Measurements from ENCODE around the gene NEUROG1. TPM values are rescaled to one million over a fixed set of nuclear protein-coding genes. Genes with fewer than 3 reads are reported as not detected.
"Not testable (repeated sequence)": the region's sequence is repeated elsewhere in the genome, so short reads cannot be mapped to it uniquely, and the experiment has no call there.

Gene NEUROG1
- total and polyA plus RNA-seq, 7 donors = not detected

- no peak overlapping the region for H3K27ac ChIP-seq
- H3K9me3 ChIP-seq = no peaks in the 10 kb centered on the region
- WGBS, 3 donors = 66 to 73% (median 70%) methylated on average over 8 of the region's 8 CpGs
- DNase-seq (no peak), ATAC-seq (no peak)
- intact Hi-C loops (cut with DNase I) = no loop called here
- no peaks in the 10 kb centered on the region for H3K36me3 ChIP-seq (ENCODE audit: insufficient read depth in 1 of 2, low read depth in 1 of 2)
- H3K27me3 ChIP-seq (ENCODE audit: insufficient read depth in 3 of 3, low read length in 2 of 3) = peaks cover 0 to 10% (median 2%) of the 10 kb centered on the region in 3 donors
- no peak overlapping the region for H3K4me3 ChIP-seq
- no peaks in the 10 kb centered on the region for H3K4me1 ChIP-seq
- TF ChIP-seq, protein P1, sequence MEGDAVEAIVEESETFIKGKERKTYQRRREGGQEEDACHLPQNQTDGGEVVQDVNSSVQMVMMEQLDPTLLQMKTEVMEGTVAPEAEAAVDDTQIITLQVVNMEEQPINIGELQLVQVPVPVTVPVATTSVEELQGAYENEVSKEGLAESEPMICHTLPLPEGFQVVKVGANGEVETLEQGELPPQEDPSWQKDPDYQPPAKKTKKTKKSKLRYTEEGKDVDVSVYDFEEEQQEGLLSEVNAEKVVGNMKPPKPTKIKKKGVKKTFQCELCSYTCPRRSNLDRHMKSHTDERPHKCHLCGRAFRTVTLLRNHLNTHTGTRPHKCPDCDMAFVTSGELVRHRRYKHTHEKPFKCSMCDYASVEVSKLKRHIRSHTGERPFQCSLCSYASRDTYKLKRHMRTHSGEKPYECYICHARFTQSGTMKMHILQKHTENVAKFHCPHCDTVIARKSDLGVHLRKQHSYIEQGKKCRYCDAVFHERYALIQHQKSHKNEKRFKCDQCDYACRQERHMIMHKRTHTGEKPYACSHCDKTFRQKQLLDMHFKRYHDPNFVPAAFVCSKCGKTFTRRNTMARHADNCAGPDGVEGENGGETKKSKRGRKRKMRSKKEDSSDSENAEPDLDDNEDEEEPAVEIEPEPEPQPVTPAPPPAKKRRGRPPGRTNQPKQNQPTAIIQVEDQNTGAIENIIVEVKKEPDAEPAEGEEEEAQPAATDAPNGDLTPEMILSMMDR (IDR thresholded peaks at IDR 0.05) = no peak
These were observed 32.8 kb downstream of the NEUROG1 start for GRCh38 chr5:135502836-135503520.

DNA sequence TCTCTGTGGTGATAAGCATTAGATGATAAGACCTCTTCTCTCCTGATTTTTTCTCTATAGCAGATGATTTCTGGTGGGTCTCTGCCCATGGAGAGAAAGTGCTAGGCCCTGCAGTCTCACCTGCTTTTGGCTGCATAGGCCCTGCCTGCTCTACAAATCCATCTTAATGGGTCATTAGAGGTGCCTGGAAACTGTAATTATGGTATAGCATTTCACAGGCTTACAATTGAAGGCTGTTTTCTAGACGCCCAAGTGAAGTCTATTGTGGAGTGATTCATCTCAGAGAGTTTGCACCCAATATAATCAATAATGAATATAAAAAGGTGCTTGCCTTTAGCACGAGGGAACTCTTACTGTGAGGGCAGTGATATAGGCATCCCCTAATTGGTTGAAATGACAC, 33.8 kb downstream of the NEUROG1 start:
- Histone ChIP-seq H3K4me3 (no peak overlapping the region), H3K27ac (no peak overlapping the region), H3K4me1 (no peaks in the 10 kb centered on the region), H3K36me3 (ENCODE audit: insufficient read depth in 1 of 2, low read depth in 1 of 2) (no peaks in the 10 kb centered on the region), H3K9me3 (no peaks in the 10 kb centered on the region), H3K27me3 (ENCODE audit: insufficient read depth in 3 of 3, low read length in 2 of 3) (peaks cover 0 to 10% (median 2%) of the 10 kb centered on the region in 3 donors)
- TF ChIP-seq, protein P1 (IDR thresholded peaks at IDR 0.05) = no peak
- intact Hi-C loops (cut with DNase I) = no loop called here
- 58 to 68% (median 65%) methylated on average over 2 of the region's 2 CpGs for WGBS, 3 donors
- ATAC-seq = no peak
- DNase-seq = no peak

DNA sequence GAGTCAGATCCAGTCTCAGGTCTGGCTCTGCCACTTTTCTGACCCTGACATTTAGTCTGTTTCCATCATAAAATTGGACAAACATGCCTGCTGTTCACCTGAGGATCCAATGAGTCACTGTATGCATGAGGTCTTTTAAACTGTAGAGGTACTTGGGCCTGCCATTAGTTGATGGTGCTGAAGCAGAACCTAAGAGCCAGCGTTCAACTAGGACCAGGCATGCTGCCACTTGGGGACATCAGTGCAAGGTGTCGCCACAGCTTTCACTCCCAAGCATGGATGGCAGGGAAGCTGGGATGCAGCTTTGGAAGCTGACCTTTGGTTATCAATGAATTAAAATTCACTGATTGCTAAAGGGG, 37.1 kb downstream of the NEUROG1 start:
- Histone ChIP-seq H3K27me3 (ENCODE audit: insufficient read depth in 3 of 3, low read length in 2 of 3) (peaks cover 0 to 6% (median 2%) of the 10 kb centered on the region in 3 donors), H3K36me3 (ENCODE audit: insufficient read depth in 1 of 2, low read depth in 1 of 2) (no peaks in the 10 kb centered on the region), H3K4me3 (no peak overlapping the region), H3K9me3 (no peaks in the 10 kb centered on the region), H3K4me1 (no peaks in the 10 kb centered on the region), H3K27ac (no peak overlapping the region)
- no peak for DNase-seq
- intact Hi-C loops (cut with DNase I) = no loop called here
- WGBS, 3 donors = 74 to 77% (median 77%) methylated on average over 2 of the region's 2 CpGs
- TF ChIP-seq, protein P1 (IDR thresholded peaks at IDR 0.05) = no peak
- ATAC-seq = no peak

GRCh38 chr5:135497971-135498636, 37.7 kb downstream of the NEUROG1 start:
- WGBS, 3 donors = 56 to 67% (median 60%) methylated on average over 8 of the region's 8 CpGs
- Histone ChIP-seq H3K4me3 (no peak overlapping the region), H3K9me3 (no peaks in the 10 kb centered on the region), H3K27ac (no peak overlapping the region), H3K27me3 (ENCODE audit: insufficient read depth in 3 of 3, low read length in 2 of 3) (peaks cover 0 to 3% (median 2%) of the 10 kb centered on the region in 3 donors), H3K36me3 (ENCODE audit: insufficient read depth in 1 of 2, low read depth in 1 of 2) (no peaks in the 10 kb centered on the region), H3K4me1 (no peaks in the 10 kb centered on the region)
- intact Hi-C loops (cut with DNase I) = no loop called here
- DNase-seq = no peak
- TF ChIP-seq, protein P1 (IDR thresholded peaks at IDR 0.05) = no peak
- peak in 3 of 4 donors; percentile 27 to 55 (median 30) for ATAC-seq

DNA sequence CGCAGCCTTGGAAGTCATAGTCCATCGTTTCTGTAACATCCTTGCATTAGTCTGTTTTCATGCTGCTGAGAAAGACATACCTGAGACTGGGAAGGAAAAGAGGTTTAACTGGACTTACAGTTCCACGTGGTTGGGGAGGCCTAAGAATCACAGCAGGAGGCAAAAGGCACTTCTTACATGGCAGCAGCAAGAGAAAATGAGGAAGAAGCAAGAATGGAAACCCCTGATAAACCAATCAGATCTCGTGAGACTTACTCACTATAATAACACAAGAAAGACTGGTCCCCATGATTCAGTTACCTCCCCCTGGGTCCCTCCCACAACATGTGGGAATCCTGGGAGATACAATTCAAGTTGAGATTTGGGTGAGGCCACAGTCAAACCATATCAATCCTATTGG, 40.2 kb downstream of the NEUROG1 start:
- DNase-seq; H3K27ac ChIP-seq; ATAC-seq; H3K4me3 ChIP-seq; intact Hi-C loops (cut with DNase I); H3K36me3 ChIP-seq (ENCODE audit: insufficient read depth in 1 of 2, low read depth in 1 of 2); H3K4me1 ChIP-seq; H3K9me3 ChIP-seq: not testable (repeated sequence)
- WGBS, 3 donors = 80 to 82% (median 81%) methylated on average over 4 of the region's 4 CpGs
- peaks cover 0 to 28% (median 8%) of the 10 kb centered on the region in 3 donors for H3K27me3 ChIP-seq (ENCODE audit: insufficient read depth in 3 of 3, low read length in 2 of 3)

Data from psoas muscle (tissue), 8 donors.